ENCODE results near the gene HELZ2.

Gene HELZ2

GRCh38 chr20:63597651-63598478, 23.8 kb upstream of the HELZ2 start:
- DNase-seq: no peak

GRCh38 chr20:63596423-63596822, 22.4 kb upstream of the HELZ2 start:
- DNase-seq: no peak

GRCh38 chr20:63595416-63596127, 21.5 kb upstream of the HELZ2 start:
- DNase-seq: no peak

- DNase-seq: no peak
Observed at GRCh38 chr20:63594043-63594561, 20.1 kb upstream of the HELZ2 start.

- DNase-seq: no peak
Observed at GRCh38 chr20:63592661-63593060, 18.6 kb upstream of the HELZ2 start.

GRCh38 chr20:63591786-63592355, 17.8 kb upstream of the HELZ2 start:
- DNase-seq: no peak

GRCh38 chr20:63591147-63591533, 17.1 kb upstream of the HELZ2 start:
- no peak for DNase-seq

- no peak for DNase-seq
Observed at GRCh38 chr20:63590218-63591146, 16.4 kb upstream of the HELZ2 start.

GRCh38 chr20:63589261-63590217, 15.5 kb upstream of the HELZ2 start:
- DNase-seq: no peak

- DNase-seq: no peak
Observed at GRCh38 chr20:63588641-63589041, 14.6 kb upstream of the HELZ2 start.

- DNase-seq: no peak
Observed at GRCh38 chr20:63587776-63588591, 13.9 kb upstream of the HELZ2 start.

- DNase-seq: no peak
Observed at GRCh38 chr20:63587256-63587655, 13.2 kb upstream of the HELZ2 start.

GRCh38 chr20:63586797-63587196, 12.8 kb upstream of the HELZ2 start:
- DNase-seq: no peak

GRCh38 chr20:63585616-63586565, 11.9 kb upstream of the HELZ2 start:
- DNase-seq: no peak

GRCh38 chr20:63582382-63583063, 8.5 kb upstream of the HELZ2 start:
- DNase-seq: no peak

- DNase-seq: no peak
Observed at GRCh38 chr20:63580796-63581461, 6.9 kb upstream of the HELZ2 start.

GRCh38 chr20:63579017-63579694, 5.1 kb upstream of the HELZ2 start:
- no peak for DNase-seq

Data from NCI-H2227 treated with DMSO at 0.1 percent for 48 hours (cell line).